HG03025 (cell line): ENCODE measurements around the gene COL25A1.

Experiments
- ATAC-seq: cut with Tn5 transposase; IDR thresholded peaks from one replicate; pipeline ENCODE4 v1.9.1; 2021; ENCODE audit warnings: mild to moderate bottlenecking, moderate library complexity; ENCODE audit not compliant: unreplicated experiment, low FRiP score

Gene COL25A1

DNA sequence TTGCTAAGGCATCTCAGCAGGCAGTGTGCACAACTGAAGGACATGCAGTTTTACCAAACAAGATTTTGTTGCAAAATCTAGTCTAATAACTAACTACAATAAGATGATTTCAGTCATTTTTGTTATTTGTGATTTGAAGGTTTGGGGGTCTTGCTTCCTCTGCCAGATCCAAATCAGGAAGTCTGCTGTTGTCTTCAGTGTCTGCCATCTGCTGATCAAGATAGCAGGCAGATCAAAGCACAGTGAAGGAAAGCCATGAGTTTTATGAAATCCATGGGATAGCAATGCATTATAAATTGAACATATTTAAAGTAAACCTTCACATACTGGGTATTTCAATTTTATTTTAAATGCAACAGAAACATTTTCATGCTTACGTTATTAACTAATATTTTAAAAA, 370.5 kb downstream of the COL25A1 start:
- no peak for ATAC-seq

DNA sequence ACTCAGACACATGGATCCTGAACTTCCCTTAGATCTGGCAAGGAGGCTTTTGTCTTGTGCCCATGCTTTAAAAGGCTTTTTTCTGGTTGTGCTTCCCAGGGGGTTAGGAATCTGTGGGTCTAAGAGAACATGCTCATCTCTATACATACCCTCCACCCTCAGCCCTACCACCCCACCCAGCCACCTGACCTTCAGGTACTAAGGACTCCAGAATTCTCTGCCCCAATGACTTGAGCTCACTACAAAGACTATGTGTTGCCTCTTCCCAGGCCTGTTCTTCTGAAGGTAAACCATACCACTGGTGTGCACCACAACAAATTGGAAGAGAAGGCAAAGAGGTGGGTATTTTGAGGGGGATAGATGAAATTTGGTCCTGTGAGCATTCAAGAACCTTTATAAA, 372.3 kb downstream of the COL25A1 start:
- ATAC-seq: no peak

DNA sequence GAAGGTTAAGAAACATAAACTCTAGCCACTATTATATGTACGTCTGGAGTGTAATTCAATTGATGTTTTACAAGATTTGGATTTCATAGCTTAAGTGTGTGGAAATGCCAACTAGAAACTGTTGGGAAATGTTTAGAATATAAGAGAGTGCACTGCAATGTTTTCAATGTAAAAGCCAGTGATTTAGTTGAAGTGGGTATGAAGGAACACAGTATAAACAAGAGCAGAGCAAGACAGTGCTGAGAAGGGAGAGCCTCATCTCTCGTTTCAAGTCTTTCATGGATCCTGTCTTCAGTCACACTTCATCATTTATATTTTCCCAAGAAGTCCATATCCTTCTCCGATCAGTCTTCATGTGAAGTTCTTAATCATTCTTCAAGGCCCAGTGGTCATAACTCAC, 375.7 kb downstream of the COL25A1 start:
- ATAC-seq: no peak

DNA sequence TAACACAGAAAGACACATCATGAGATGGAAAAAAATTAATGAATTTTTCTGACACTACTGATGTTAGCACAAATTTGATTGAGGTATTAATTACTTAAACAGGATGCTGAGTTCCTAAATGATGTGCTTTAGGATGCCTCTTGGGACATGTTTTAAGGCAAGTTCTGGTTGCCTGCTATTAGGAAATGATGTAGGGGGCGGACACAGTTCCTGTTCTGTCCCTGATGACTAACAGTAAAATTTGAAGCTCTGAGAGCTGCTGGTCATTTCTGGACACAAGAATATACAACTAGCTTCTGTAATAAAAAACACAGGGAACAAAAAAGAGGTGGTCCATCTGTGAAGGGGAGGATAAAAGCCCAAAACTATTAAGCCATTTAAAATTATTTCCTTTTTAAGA, 376.4 kb downstream of the COL25A1 start:
- ATAC-seq: no peak

DNA sequence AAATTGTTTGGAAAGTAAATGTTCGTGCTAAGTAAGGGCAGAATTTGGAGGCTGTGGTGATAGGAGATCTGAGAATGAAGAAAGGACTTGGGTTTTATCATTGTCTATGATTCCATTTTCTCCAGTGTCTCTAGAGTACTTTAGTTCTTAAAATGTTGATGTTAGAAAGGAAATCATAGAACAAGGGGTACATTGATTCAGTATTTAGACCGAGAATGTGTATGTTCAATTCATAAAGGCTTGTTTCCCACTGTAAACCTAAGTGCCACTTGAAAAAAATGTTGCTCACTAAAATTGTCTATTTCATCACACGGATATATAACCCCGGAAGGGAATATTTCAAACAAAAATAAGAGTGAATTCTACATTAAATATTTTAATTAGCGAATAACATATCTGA, 380.3 kb downstream of the COL25A1 start:
- no peak for ATAC-seq

DNA sequence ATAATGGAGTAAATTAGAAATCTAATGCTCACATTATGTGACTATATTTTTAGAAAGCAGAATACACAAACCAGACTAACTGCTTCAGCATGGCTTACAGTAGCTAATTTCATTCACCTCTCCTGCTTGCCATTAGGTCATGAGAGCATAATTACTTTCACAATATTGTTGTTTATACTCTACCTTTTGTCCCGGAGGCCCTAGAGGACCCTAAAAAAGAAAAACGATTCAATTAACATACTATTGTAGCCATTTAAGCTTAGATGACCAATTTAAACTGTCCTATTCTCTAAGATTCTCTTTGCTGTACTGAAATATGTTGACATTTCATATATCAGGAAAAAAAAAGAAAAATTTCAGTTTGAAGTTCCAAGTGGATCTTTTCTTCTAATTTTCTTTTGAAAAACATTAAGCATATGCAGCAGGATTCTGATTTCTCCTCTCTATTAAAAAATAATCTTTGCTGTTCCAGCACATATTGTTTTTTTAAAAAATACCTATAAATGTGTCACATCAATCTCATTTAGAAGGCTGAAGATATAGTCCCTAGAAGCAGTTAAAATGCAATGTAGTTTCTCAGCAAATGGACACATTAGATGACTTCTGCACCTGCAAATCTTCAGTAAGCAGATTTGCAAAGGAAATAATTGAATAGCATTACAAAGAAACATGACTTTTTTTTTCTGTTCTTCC, 381.9 kb downstream of the COL25A1 start:
- ATAC-seq: no peak

DNA sequence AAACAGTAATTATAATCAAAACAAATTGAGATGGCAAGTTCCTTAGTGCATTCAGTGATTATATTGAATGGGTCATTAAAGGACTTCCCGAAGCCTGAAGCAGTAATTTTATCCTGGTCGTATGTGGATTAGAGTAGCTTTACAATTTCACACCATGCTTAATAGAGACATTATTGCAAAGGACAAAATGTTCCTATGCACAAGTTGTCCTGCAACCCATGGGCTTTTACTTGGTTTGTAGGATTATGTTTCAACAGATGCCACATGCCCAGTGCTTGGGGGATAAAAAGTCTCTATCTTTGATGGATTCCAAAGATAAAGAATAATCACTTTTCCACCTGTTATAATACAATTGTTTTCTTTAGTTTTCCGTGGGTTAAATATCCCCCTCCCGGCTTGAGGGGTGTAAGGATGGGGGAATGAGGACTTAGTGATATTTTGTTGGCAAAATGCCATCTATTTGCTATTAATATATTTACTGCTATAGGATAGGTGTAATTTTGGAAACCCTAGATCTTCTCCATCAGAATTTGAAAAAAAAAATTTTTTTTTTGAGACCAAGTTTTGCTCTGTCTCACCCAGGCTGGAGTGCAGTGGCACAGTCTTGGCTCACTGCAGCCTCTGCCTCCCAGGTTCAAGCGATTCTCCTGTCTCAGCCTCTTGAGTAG, 383.1 kb downstream of the COL25A1 start:
- no peak for ATAC-seq

DNA sequence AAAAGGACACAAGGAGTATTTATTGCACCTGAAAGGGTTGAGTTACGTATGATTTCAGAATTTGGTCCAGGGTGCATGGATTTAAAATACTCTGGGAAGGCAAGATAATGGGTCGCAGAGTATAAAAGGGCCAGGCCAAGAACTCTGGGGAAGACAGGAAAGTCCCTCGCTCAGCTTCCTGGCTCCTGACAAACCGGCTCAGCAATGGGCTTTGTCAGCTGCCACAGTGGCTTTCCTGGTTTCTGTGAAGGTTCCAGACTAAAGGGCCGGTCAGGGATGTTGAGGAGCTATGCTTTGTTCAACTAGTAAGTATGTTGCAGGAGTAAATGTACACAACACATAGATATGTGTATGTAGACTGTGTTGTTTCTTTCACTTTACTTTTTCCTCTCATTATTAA, 385.2 kb downstream of the COL25A1 start:
- ATAC-seq: no peak

DNA sequence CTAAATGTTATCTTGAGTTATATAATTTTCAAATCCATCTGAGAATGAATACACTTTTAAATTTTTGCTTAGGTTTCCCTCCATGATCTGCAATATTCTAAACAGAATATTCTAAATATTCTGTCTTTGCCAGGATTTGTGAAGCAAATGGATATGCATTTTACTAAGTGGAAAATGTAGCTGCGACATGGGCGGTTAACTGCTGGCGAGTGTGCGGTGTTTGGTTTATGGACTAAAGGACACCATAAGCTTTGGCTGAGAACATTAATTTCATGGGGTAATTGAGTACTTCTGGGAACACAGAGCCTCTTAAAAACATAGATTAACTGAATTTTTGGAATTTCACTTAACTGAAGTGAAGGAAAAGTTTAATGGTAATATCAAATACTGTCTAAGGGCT, 385.8 kb downstream of the COL25A1 start:
- ATAC-seq: no peak

DNA sequence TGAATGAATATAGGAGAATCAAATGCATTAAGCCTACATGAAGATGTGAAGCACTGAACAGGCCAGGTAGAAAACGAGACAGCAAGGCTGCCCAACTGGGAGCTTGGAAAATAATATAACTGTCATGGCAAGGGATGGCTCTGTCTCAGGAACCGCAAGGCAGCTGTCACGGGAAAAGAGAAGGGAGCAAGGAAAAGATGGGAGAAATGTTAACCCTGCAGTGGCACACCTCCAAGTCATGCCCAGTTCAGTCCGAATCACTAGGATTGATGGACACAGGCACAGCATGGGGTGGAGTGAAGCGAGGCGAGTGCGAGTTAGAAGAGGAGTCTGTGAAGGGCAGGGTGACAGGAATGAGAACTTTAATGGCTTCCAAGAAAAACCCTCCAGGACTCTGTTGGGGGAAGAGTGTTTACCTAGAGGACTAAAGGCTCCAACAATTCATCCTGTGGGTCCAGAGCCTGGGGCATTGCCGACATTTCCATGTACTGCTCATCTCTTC, 395.5 kb downstream of the COL25A1 start:
- ATAC-seq: no peak

DNA sequence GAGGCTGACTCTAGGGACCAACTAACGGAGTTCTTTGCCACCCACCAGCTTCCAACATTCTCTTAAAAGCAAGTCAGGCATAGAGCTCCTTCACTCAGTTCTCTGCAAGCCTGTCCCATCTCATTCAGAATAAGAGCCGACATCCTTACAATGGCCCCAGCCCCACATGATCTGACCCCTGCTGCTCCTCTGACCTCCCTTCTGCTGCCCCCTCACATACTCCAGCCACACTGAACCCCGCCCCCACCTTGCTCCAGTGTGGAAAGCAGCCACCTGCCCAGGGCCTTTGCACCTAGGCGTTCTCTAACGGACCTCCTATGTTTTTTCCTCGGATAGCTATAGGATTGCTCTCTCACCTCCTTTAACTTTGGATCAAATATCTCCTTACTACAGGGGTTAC, 396.5 kb downstream of the COL25A1 start:
- ATAC-seq: no peak

DNA sequence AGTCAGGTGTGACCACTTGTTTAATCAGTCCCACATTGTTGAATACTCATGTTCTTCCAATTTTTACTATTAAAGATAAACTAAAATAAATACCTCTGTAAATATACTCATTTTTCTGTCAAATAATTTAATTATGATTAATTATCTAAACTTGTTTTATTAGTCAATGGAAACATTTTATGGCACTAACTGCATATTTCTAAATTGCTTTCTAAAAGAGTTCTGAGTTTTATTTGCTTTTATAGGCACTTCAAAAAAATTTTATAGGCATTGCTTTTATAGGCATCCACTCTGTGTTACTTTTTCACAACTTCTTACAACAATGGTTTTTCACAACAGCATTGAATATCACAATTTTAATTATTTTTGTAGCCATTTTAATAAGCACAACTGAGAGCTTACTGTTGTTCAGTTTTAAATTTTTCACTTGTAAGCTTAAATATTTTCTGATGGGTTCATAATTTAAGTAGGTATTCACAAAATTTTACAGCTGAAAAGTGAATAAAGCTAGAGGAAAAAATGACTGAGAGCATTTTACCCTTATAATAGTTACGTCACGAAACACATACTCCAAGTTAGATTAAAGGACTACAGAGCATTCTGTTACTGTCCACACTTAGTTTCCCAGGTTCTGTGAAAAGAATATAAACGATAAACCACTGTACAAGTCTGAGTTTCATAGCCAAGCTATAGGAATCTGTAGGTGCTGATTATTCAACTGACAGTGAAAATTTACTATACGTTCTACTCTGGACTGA, 398.8 kb downstream of the COL25A1 start:
- no peak for ATAC-seq

DNA sequence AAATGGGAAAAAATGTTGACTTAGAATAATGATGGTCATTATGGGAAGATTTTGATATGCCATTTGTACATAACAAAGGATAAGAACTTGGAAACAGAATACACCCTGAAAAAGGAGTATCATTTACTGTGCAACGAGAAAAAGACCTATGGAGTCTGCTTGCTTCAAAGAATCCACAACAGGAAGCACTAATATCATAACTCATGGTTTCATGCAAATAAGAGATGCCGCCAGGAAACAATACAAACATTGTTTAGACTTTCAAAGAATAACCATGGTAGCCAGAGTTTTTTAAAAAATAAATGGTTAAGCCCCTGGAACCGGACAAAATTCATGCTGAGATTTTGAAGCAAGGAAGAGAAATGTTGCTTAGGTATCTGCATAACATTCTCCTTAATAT, 399.7 kb downstream of the COL25A1 start:
- no peak for ATAC-seq

DNA sequence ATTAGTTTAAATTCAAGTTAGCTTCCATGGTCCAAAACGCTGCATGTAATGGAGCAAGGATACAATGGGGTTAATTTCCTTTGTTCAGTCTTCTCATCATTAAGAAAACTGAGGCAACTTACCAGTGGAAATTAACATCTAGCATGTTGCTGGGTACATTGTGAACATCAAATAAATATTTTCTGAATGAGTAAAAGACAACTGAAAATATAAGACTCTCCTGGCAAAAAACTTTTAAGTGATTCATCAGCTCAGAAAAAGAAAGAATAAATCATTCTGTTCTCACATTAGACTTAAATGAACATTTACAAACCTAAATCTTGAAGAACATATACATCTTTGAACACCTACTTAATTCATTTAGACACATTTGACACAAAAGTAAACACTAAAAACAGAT, 401.2 kb downstream of the COL25A1 start:
- ATAC-seq: no peak

DNA sequence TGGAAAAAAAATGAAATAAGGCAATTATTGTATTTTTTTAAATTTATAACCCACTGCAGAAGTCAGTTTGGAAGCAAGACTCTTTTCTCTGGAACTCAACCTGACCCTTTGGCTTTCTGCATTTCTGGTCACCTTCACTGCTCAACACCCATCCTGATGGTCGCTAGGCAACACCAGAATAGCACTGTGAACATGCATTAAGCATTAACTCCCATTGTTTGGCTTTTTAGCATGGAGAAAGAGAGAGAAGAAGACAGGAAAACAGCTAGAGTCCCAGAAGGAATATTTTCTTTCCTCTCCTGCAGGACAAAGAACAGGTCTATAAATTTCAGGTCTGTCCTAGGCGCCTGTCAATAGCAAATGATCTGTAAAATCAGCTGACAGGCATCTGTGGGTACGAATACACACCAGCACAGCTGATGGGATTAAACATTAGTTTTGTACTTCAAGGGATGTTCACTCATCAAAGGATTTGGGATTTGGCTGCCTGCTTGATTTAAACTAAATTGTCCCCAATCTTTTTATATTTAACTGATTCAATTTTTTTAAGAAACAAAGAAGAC, 402.4 kb downstream of the COL25A1 start:
- ATAC-seq: no peak

DNA sequence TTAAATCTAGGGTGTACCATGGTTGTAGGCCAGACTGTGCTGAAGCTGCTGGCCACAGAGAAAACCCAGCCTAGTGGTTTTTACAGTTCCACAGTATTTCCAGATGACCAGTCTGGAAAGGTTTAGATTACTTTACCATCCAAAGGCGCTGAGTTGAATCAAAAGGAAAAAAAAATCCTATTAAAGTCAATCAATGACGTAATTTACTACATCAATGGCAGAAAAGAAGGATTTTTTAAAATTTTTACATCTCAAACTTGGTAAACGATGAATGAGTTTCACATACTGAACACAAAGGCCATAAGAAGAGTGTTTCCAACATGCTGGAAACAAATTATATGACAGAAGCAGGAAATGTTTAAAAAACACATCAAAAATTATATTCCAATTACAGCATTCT, 409.0 kb downstream of the COL25A1 start:
- ATAC-seq: no peak

DNA sequence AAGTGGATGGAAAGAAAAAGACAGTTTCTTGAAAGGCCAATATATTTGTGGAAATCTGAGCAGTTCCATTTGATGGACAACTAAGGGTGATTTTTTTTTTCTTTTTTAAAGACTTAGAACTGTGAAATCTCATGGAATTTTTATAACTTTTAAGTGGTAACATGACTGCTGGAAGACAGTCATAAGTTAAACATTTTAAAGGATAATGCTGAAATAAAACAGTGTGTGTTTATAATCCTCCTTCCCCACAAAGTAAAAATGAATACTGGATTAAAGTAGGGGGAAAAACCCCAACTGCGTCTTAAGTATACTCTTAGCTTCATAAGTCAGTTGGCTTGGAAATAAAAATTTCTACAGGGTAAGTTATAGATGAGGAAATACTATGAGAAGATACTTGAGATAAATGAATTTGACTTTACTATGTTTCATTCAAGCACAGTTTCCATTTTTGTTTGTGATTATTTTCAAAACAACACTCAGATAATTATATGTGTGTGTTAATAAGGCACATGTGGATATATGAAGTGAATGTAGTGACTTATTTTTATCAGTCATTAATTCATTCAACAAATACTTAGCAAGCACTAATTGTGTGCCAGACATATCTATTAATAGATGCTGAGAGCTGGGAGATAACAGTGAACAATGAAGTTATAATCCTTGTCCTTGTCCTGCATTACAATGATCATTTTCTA, 410.4 kb downstream of the COL25A1 start:
- no peak for ATAC-seq

DNA sequence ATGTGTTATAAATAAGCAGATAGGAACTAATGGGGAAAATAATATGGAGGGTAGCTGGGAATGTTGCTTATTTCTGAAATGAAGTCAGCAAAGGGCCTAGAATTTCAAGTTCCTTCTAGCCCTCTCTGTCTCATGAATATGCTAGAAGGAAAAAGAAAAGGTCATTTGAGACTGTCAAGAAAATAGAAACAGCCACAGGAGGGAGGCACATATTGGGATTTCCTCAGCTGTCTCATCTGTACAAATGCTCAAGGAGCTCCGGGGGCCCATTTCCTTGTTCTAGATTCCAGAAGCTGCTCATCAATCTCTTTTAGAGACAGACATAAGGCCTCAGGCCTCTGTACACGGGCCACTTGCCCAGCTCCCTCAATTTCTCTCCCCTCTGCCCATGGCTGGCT, 412.0 kb downstream of the COL25A1 start:
- no peak for ATAC-seq

DNA sequence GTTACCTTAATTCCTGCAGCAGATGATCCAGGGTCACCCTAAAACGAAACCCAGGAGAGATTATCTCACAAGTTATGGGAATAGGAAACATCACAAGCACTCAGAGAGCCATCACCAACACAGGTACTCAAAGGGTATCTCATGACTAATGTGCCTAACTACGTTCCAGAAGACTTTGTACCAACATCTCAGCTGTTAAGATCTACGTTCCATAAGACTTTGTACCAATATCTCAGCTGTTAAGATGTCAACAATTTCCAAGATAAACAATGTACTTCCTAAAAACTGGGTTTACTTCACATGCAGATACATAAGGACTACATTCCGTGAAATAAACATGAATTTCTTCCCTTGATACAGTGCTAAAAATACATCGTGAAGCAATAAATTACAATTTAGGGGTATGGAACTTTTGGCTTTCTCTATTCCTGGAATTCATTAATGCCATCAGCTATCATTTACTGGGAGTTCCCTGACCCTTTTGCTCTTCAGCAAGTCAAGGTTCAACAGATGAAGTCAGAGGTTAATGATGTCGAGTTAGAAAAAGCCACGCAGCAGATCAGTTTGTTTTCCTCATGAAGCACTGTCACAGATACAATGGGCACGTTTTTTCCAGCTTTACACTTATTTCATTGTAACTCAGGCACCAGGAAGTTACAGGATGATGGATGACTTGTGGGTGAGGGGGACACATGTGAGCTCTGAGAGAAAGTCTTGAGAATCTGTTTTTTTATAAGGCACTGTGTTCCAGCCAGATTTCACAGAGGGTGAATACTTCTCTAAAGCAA, 412.6 kb downstream of the COL25A1 start:
- ATAC-seq: no peak

DNA sequence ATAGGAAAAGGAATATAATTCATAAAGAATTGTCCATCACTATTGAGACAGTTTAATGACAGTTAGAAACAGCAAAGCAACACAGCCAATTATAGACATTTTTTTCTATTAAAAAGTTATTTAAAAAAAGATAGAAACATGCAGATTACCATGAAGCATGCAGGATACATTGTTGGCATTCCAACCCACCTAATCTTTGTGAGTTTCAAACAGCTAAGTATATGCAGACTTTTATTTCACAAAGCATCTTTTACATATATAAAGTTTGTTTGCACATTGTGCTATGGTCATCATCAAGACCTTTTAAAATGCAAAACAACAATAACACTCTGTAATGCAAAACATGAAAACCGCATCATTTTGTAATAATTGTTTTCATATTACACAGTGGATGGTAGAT, 413.7 kb downstream of the COL25A1 start:
- ATAC-seq: no peak
